Endothelial cell (in vitro differentiated cells): ENCODE results near the gene KCNK18. TPM values are rescaled to one million over a fixed set of nuclear protein-coding genes. Genes with fewer than 3 reads are reported as not detected.

Source experiments
- DNase-seq: peaks from one replicate; pipeline ENCODE4 v3.0.0; 2021; ENCODE audit warnings: low spot score
- H3K27ac Mint-ChIP-seq: one replicate; pipeline ENCODE4 v1.8.0; 2021; ENCODE audit warnings: mixed read lengths, inconsistent platforms; ENCODE audit not compliant: unreplicated experiment
- H3K27me3 Mint-ChIP-seq: one replicate; pipeline ENCODE4 v1.8.0; 2021; ENCODE audit warnings: mild to moderate bottlenecking, moderate library complexity, mixed read lengths, inconsistent platforms; ENCODE audit not compliant: unreplicated experiment
- H3K36me3 Mint-ChIP-seq: one replicate; pipeline ENCODE4 v1.8.0; 2021; ENCODE audit warnings: mild to moderate bottlenecking, low read depth, mixed read lengths, inconsistent platforms; ENCODE audit not compliant: unreplicated experiment
- H3K4me1 Mint-ChIP-seq: one replicate; pipeline ENCODE4 v1.8.0; 2021; ENCODE audit warnings: mild to moderate bottlenecking, mixed read lengths, inconsistent platforms; ENCODE audit not compliant: unreplicated experiment
- H3K4me3 Mint-ChIP-seq: one replicate; pipeline ENCODE4 v1.8.0; 2021; ENCODE audit warnings: mild to moderate bottlenecking, mixed read lengths, inconsistent platforms; ENCODE audit not compliant: unreplicated experiment
- H3K9me3 Mint-ChIP-seq: one replicate; pipeline ENCODE4 v1.8.0; 2021; ENCODE audit warnings: mixed read lengths, inconsistent platforms; ENCODE audit not compliant: unreplicated experiment
- CTCF ChIP-seq: fragments of 200-600 bp; sonication (generic); IDR thresholded peaks from one replicate; pipeline ENCODE4 v1.5.0; 2021; ENCODE audit warnings: antibody characterized with exemption; ENCODE audit not compliant: unreplicated experiment
- total RNA-seq: library from RNA; stranded (reverse); fragmentation: NEBNext Ultra II Directional; extraction: Animal tissue kit (Norgen Biotek cat#: 25700); gene quantifications from one replicate; pipeline ENCODE4 v1.2.1, GENCODE V29; 2021; ENCODE audit not compliant: unreplicated experiment

The KCNK18 gene
- total RNA-seq, 1 donor from 2014 or later = 0.31 TPM

- no peak overlapping the region for H3K27ac Mint-ChIP-seq
- H3K4me1 Mint-ChIP-seq = peaks cover 13% of the 10 kb centered on the region
- no peaks in the 10 kb centered on the region for H3K9me3 Mint-ChIP-seq
- no peaks in the 10 kb centered on the region for H3K27me3 Mint-ChIP-seq
- no peak for DNase-seq
- H3K4me3 Mint-ChIP-seq = no peak overlapping the region
- no peak for TF ChIP-seq CTCF
- H3K36me3 Mint-ChIP-seq = peaks cover 4% of the 10 kb centered on the region
Measured at GRCh38 chr10:117189557-117189956, 7.7 kb upstream of the KCNK18 start.

DNA sequence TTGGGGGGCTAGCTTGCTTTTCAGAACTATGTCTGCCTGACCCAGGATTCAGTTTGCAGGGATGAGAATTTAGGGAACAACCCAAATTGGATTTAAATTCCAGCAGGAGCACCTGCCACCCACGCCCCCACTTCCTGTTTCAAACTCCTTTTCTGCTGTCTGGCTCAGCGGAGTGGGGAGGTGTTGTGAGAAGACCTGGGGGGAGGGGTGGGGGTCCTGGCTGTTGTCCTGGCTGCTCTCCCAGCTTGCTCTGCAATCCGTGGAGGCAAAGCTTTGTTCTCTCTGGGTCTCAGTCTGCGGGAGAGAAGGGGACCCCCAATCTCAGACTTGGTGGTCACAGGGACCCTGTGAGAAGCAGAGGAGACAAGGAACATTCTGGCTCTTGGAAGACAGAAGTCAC, 799 bp downstream of the KCNK18 start:
- no peak overlapping the region for H3K27ac Mint-ChIP-seq
- no peak overlapping the region for H3K4me3 Mint-ChIP-seq
- TF ChIP-seq CTCF = no peak
- peaks cover 17% of the 10 kb centered on the region for H3K4me1 Mint-ChIP-seq
- H3K27me3 Mint-ChIP-seq = peaks cover 1% of the 10 kb centered on the region
- H3K9me3 Mint-ChIP-seq = no peaks in the 10 kb centered on the region
- H3K36me3 Mint-ChIP-seq = peaks cover 5% of the 10 kb centered on the region
- DNase-seq = no peak

DNA sequence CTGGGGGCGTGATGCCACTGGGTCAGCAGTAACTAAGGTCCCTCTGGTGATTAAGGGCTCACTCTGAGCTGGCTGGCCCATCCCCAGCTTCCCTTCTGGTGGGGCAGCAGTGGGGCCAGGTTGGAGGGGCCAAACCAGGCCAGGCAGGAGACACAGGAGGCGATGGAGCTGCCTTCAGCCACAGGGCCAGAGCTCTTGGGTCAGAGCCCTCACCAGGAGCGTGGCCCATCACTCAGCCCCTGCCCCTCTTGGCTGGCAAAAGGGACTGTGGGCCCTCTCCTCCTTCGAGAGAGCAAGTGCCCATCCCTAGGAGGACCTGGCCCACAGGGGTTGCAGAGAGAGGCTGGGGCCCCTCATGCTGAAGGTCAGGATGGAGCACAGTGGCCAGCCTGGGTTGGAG, 4.5 kb downstream of the KCNK18 start:
- TF ChIP-seq CTCF = no peak
- Mint-ChIP-seq H3K4me1 (peaks cover 7% of the 10 kb centered on the region), H3K27ac (no peak overlapping the region), H3K9me3 (no peaks in the 10 kb centered on the region), H3K36me3 (peaks cover 3% of the 10 kb centered on the region), H3K27me3 (peaks cover 5% of the 10 kb centered on the region), H3K4me3 (no peak overlapping the region)
- DNase-seq = no peak

GRCh38 chr10:117204316-117204715, 7.0 kb downstream of the KCNK18 start:
- H3K36me3 Mint-ChIP-seq = peaks cover 3% of the 10 kb centered on the region
- H3K27me3 Mint-ChIP-seq = peaks cover 7% of the 10 kb centered on the region
- no peaks in the 10 kb centered on the region for H3K4me1 Mint-ChIP-seq
- no peak for TF ChIP-seq CTCF
- DNase-seq = no peak
- no peaks in the 10 kb centered on the region for H3K9me3 Mint-ChIP-seq
- no peak overlapping the region for H3K27ac Mint-ChIP-seq
- no peak overlapping the region for H3K4me3 Mint-ChIP-seq

GRCh38 chr10:117212176-117212575, 14.9 kb downstream of the KCNK18 start:
- Mint-ChIP-seq H3K27me3 (peaks cover 5% of the 10 kb centered on the region), H3K27ac (no peak overlapping the region), H3K4me1 (no peaks in the 10 kb centered on the region), H3K9me3 (no peaks in the 10 kb centered on the region), H3K4me3 (no peak overlapping the region), H3K36me3 (no peaks in the 10 kb centered on the region)
- DNase-seq = no peak
- no peak for TF ChIP-seq CTCF
